Naive B cell (primary cell): ENCODE measurements around the gene L3MBTL4. TPM values are rescaled to one million over a fixed set of nuclear protein-coding genes. Genes with fewer than 3 reads are reported as not detected.
A peak's percentile ranks its signal among the peaks of the same experiment; 100 is the strongest.
"Not testable (repeated sequence)": the region's sequence is repeated elsewhere in the genome, so short reads cannot be mapped to it uniquely, and the experiment has no call there.

ENCODE experiments used
- ATAC-seq, 2 donors: fragments of 150-1000 bp; cut with Tn5 transposase; 2 replicates each; pipeline ENCODE4 v1.10.0; 2021; ENCODE audit warnings: low read depth in 2 of 2, mild to moderate bottlenecking in 2 of 2, moderate library complexity in 2 of 2
- DNase-seq: peaks from one replicate; pipeline ENCODE4 v3.0.0; 2022
- H3K27ac Mint-ChIP-seq, 6 donors: one replicate each; pipeline ENCODE4 v1.8.0; 2020 to 2022; ENCODE audit warnings: mild to moderate bottlenecking in 6 of 6, mixed read lengths in 6 of 6, moderate library complexity in 5 of 6, inconsistent platforms in 2 of 6
- H3K27me3 Mint-ChIP-seq, 3 donors: one replicate each; pipeline ENCODE4 v1.8.0; 2021 to 2022; ENCODE audit warnings: mixed read lengths in 3 of 3, mild to moderate bottlenecking in 1 of 3
- H3K36me3 Mint-ChIP-seq, 2 donors: one replicate each; pipeline ENCODE4 v1.8.0; 2020 to 2022; ENCODE audit warnings: mixed read lengths in 2 of 2, inconsistent platforms in 1 of 2, mild to moderate bottlenecking in 1 of 2
- H3K4me1 Mint-ChIP-seq, 3 donors: one replicate each; pipeline ENCODE4 v1.8.0; 2020 to 2022; ENCODE audit warnings: mixed read lengths in 3 of 3, inconsistent platforms in 1 of 3, mild to moderate bottlenecking in 1 of 3, moderate library complexity in 1 of 3
- H3K4me3 Mint-ChIP-seq, 8 donors: one replicate each; pipeline ENCODE4 v1.8.0; 2020 to 2022; ENCODE audit warnings: mild to moderate bottlenecking in 8 of 8, mixed read lengths in 8 of 8, moderate library complexity in 8 of 8, inconsistent platforms in 2 of 8
- H3K9me3 Mint-ChIP-seq, 7 donors: one replicate each; pipeline ENCODE4 v1.8.0; 2020 to 2022; ENCODE audit warnings: mixed read lengths in 7 of 7, mild to moderate bottlenecking in 5 of 7, inconsistent platforms in 2 of 7, moderate library complexity in 1 of 7
- polyA plus RNA-seq, 6 donors: library from polyadenylated mRNA; unstranded; fragments of 300-500 nt; fragmentation: Illumina TruSeq; gene quantifications; one replicate each; pipeline ENCODE4 v1.2.3, GENCODE V29; 2021; ENCODE audit warnings: low read depth in 6 of 6

L3MBTL4 gene
- polyA plus RNA-seq, 6 donors from 2014 or later, result 2.7 to 12.5 (median 6.2) TPM

- H3K4me3 Mint-ChIP-seq, result no peak overlapping the region
- no peaks in the 10 kb centered on the region for H3K27me3 Mint-ChIP-seq
- H3K36me3 Mint-ChIP-seq, result peaks cover 26 to 41% of the 10 kb centered on the region in 2 donors
- H3K4me1 Mint-ChIP-seq, result peaks cover 0 to 9% (median 0%) of the 10 kb centered on the region in 3 donors
- no peak overlapping the region for H3K27ac Mint-ChIP-seq
- DNase-seq (no peak), ATAC-seq (no peak)
- H3K9me3 Mint-ChIP-seq, result peaks cover 0 to 7% (median 4%) of the 10 kb centered on the region in 7 donors
Observed at GRCh38 chr18:6266212-6266611, 148.5 kb downstream of the L3MBTL4 start.

- peaks cover 15 to 33% (median 21%) of the 10 kb centered on the region in 7 donors for H3K9me3 Mint-ChIP-seq
- no peak for DNase-seq
- ATAC-seq, result no peak
- no peaks in the 10 kb centered on the region for H3K27me3 Mint-ChIP-seq
- H3K4me1 Mint-ChIP-seq, result peaks cover 6 to 10% (median 9%) of the 10 kb centered on the region in 3 donors
- peak overlapping the region in 1 of 6 donors; percentile 95 for H3K27ac Mint-ChIP-seq
- no peak overlapping the region for H3K4me3 Mint-ChIP-seq
- peaks cover 45 to 63% of the 10 kb centered on the region in 2 donors for H3K36me3 Mint-ChIP-seq
Observed at GRCh38 chr18:6261938-6262337, 152.8 kb downstream of the L3MBTL4 start.

GRCh38 chr18:6259324-6259723, 155.4 kb downstream of the L3MBTL4 start:
- DNase-seq, H3K27ac Mint-ChIP-seq, H3K4me3 Mint-ChIP-seq, H3K27me3 Mint-ChIP-seq, ATAC-seq: not testable (repeated sequence)
- Mint-ChIP-seq H3K36me3 (peaks cover 45 to 69% of the 10 kb centered on the region in 2 donors), H3K4me1 (peaks cover 28 to 35% (median 32%) of the 10 kb centered on the region in 3 donors), H3K9me3 (peaks cover 15 to 33% (median 21%) of the 10 kb centered on the region in 7 donors)

- H3K36me3 Mint-ChIP-seq, result peaks cover 40 to 63% of the 10 kb centered on the region in 2 donors
- peaks cover 18 to 33% (median 23%) of the 10 kb centered on the region in 7 donors for H3K9me3 Mint-ChIP-seq
- no peak overlapping the region for H3K4me3 Mint-ChIP-seq
- DNase-seq (no peak), ATAC-seq (no peak)
- H3K4me1 Mint-ChIP-seq, result peaks cover 28 to 35% (median 32%) of the 10 kb centered on the region in 3 donors
- peak overlapping the region in 1 of 6 donors; percentile 52 for H3K27ac Mint-ChIP-seq
- no peaks in the 10 kb centered on the region for H3K27me3 Mint-ChIP-seq
Observed at GRCh38 chr18:6257950-6258349, 156.8 kb downstream of the L3MBTL4 start.

- Mint-ChIP-seq H3K36me3 (peaks cover 32 to 48% of the 10 kb centered on the region in 2 donors), H3K4me1 (peaks cover 28 to 35% (median 32%) of the 10 kb centered on the region in 3 donors), H3K4me3 (peak overlapping the region in 3 of 8 donors; percentile 0 to 26 (median 6)), H3K27me3 (no peaks in the 10 kb centered on the region), H3K9me3 (peaks cover 16 to 32% (median 25%) of the 10 kb centered on the region in 7 donors), H3K27ac (peak overlapping the region in 3 of 6 donors; percentile 56 to 79 (median 75))
- ATAC-seq (no peak), DNase-seq (no peak)
Observed at GRCh38 chr18:6256521-6256920, 158.2 kb downstream of the L3MBTL4 start.

GRCh38 chr18:6255886-6256285, 158.8 kb downstream of the L3MBTL4 start:
- H3K4me1 Mint-ChIP-seq, result peaks cover 30 to 39% (median 32%) of the 10 kb centered on the region in 3 donors
- H3K36me3 Mint-ChIP-seq, result peaks cover 26 to 42% of the 10 kb centered on the region in 2 donors
- ATAC-seq (no peak), DNase-seq (no peak)
- H3K27me3 Mint-ChIP-seq, result no peaks in the 10 kb centered on the region
- H3K4me3 Mint-ChIP-seq, result no peak overlapping the region
- peak overlapping the region in 2 of 6 donors; percentile 13 to 26 for H3K27ac Mint-ChIP-seq
- peaks cover 16 to 27% (median 24%) of the 10 kb centered on the region in 7 donors for H3K9me3 Mint-ChIP-seq

- no peak for DNase-seq
- H3K4me3 Mint-ChIP-seq, result peak overlapping the region in 1 of 8 donors; percentile 7
- H3K9me3 Mint-ChIP-seq, result peaks cover 14 to 24% (median 20%) of the 10 kb centered on the region in 7 donors
- H3K4me1 Mint-ChIP-seq, result peaks cover 35 to 46% (median 39%) of the 10 kb centered on the region in 3 donors
- ATAC-seq, result no peak
- H3K36me3 Mint-ChIP-seq, result peaks cover 19 to 38% of the 10 kb centered on the region in 2 donors
- H3K27ac Mint-ChIP-seq, result peak overlapping the region in 5 of 6 donors; percentile 13 to 58 (median 36)
- H3K27me3 Mint-ChIP-seq, result no peaks in the 10 kb centered on the region
Observed at GRCh38 chr18:6255116-6255705, 159.5 kb downstream of the L3MBTL4 start.

GRCh38 chr18:6254456-6254855, 160.3 kb downstream of the L3MBTL4 start:
- peak overlapping the region in 2 of 6 donors; percentile 1 to 46 for H3K27ac Mint-ChIP-seq
- peaks cover 37 to 48% (median 41%) of the 10 kb centered on the region in 3 donors for H3K4me1 Mint-ChIP-seq
- H3K27me3 Mint-ChIP-seq, result no peaks in the 10 kb centered on the region
- DNase-seq (no peak), ATAC-seq (no peak)
- H3K36me3 Mint-ChIP-seq, result peaks cover 14 to 31% of the 10 kb centered on the region in 2 donors
- peak overlapping the region in 2 of 8 donors; percentile 4 to 21 for H3K4me3 Mint-ChIP-seq
- H3K9me3 Mint-ChIP-seq, result peaks cover 9 to 17% (median 14%) of the 10 kb centered on the region in 7 donors

GRCh38 chr18:6251084-6251483, 163.6 kb downstream of the L3MBTL4 start:
- no peaks in the 10 kb centered on the region for H3K27me3 Mint-ChIP-seq
- H3K4me3 Mint-ChIP-seq, result no peak overlapping the region
- peaks cover 20 to 30% (median 27%) of the 10 kb centered on the region in 3 donors for H3K4me1 Mint-ChIP-seq
- H3K27ac Mint-ChIP-seq, result peak overlapping the region in 1 of 6 donors; percentile 2
- DNase-seq (no peak), ATAC-seq (no peak)
- H3K9me3 Mint-ChIP-seq, result peaks cover 0 to 10% (median 4%) of the 10 kb centered on the region in 7 donors
- peaks cover 5 to 13% of the 10 kb centered on the region in 2 donors for H3K36me3 Mint-ChIP-seq

GRCh38 chr18:6249788-6250187, 164.9 kb downstream of the L3MBTL4 start:
- no peak overlapping the region for H3K27ac Mint-ChIP-seq
- ATAC-seq (no peak), DNase-seq (no peak)
- peak overlapping the region in 1 of 8 donors; percentile 10 for H3K4me3 Mint-ChIP-seq
- H3K9me3 Mint-ChIP-seq, result peaks cover 0 to 10% (median 4%) of the 10 kb centered on the region in 7 donors
- H3K27me3 Mint-ChIP-seq, result no peaks in the 10 kb centered on the region
- peaks cover 5 to 13% of the 10 kb centered on the region in 2 donors for H3K36me3 Mint-ChIP-seq
- H3K4me1 Mint-ChIP-seq, result peaks cover 11 to 17% (median 14%) of the 10 kb centered on the region in 3 donors

GRCh38 chr18:6249170-6249569, 165.5 kb downstream of the L3MBTL4 start:
- Mint-ChIP-seq H3K9me3 (peaks cover 0 to 10% (median 4%) of the 10 kb centered on the region in 7 donors), H3K27ac (no peak overlapping the region)

GRCh38 chr18:6248017-6248416, 166.7 kb downstream of the L3MBTL4 start:
- Mint-ChIP-seq H3K9me3 (peaks cover 0 to 6% (median 1%) of the 10 kb centered on the region in 7 donors), H3K4me3 (no peak overlapping the region), H3K4me1 (peaks cover 10 to 13% (median 10%) of the 10 kb centered on the region in 3 donors), H3K27me3 (no peaks in the 10 kb centered on the region), H3K36me3 (peaks cover 0 to 13% of the 10 kb centered on the region in 2 donors), H3K27ac (peak overlapping the region in 1 of 6 donors; percentile 61)
- DNase-seq (no peak), ATAC-seq (no peak)

More at GRCh38 chr18:6249170-6249569, 165.5 kb downstream of the L3MBTL4 start:
- no peaks in the 10 kb centered on the region for H3K27me3 Mint-ChIP-seq
- DNase-seq (no peak), ATAC-seq (no peak)
- no peak overlapping the region for H3K4me3 Mint-ChIP-seq
- H3K4me1 Mint-ChIP-seq, result peaks cover 10 to 13% (median 10%) of the 10 kb centered on the region in 3 donors
- H3K36me3 Mint-ChIP-seq, result peaks cover 5 to 13% of the 10 kb centered on the region in 2 donors

- no peaks in the 10 kb centered on the region for H3K4me1 Mint-ChIP-seq
- no peak for ATAC-seq
- H3K27ac Mint-ChIP-seq, result peak overlapping the region in 2 of 6 donors; percentile 26 to 51
- no peaks in the 10 kb centered on the region for H3K27me3 Mint-ChIP-seq
- H3K4me3 Mint-ChIP-seq, result no peak overlapping the region
- H3K36me3 Mint-ChIP-seq, result peaks cover 19 to 31% of the 10 kb centered on the region in 2 donors
- no peaks in the 10 kb centered on the region for H3K9me3 Mint-ChIP-seq
- no peak for DNase-seq
Observed at GRCh38 chr18:6242004-6242403, 172.7 kb downstream of the L3MBTL4 start.

GRCh38 chr18:6239716-6240115, 175.0 kb downstream of the L3MBTL4 start:
- H3K9me3 Mint-ChIP-seq, result peaks cover 0 to 5% (median 1%) of the 10 kb centered on the region in 7 donors
- no peak overlapping the region for H3K27ac Mint-ChIP-seq
- no peaks in the 10 kb centered on the region for H3K27me3 Mint-ChIP-seq
- H3K36me3 Mint-ChIP-seq, result peaks cover 35 to 40% of the 10 kb centered on the region in 2 donors
- H3K4me3 Mint-ChIP-seq, result no peak overlapping the region
- ATAC-seq (no peak), DNase-seq (no peak)
- H3K4me1 Mint-ChIP-seq, result no peaks in the 10 kb centered on the region
